OCI-LY7 (cell line): Measurements from ENCODE around the gene CHST8.

Experiments
- EZH2phosphoT487 ChIP-seq: fragments of 200-600 bp; sonication (generic); IDR thresholded peaks from 2 replicates; pipeline ENCODE4 v1.6.1; 2018; ENCODE audit warnings: low read depth, borderline replicate concordance, mild to moderate bottlenecking, mixed run types, antibody characterized with exemption, low read length, moderate library complexity, mixed read lengths
- TF ChIP-seq, protein P1 (sequence below): fragments of 200-600 bp; sonication (generic); conservative IDR thresholded peaks from 2 replicates; pipeline ENCODE4 v1.5.1; 2014; ENCODE audit warnings: mild to moderate bottlenecking, antibody characterized with exemption, low read length, moderate library complexity, mixed read lengths

GRCh38 chr19:33664744-33665143 is 43.0 kb downstream of the CHST8 start:
- TF ChIP-seq, protein P1, sequence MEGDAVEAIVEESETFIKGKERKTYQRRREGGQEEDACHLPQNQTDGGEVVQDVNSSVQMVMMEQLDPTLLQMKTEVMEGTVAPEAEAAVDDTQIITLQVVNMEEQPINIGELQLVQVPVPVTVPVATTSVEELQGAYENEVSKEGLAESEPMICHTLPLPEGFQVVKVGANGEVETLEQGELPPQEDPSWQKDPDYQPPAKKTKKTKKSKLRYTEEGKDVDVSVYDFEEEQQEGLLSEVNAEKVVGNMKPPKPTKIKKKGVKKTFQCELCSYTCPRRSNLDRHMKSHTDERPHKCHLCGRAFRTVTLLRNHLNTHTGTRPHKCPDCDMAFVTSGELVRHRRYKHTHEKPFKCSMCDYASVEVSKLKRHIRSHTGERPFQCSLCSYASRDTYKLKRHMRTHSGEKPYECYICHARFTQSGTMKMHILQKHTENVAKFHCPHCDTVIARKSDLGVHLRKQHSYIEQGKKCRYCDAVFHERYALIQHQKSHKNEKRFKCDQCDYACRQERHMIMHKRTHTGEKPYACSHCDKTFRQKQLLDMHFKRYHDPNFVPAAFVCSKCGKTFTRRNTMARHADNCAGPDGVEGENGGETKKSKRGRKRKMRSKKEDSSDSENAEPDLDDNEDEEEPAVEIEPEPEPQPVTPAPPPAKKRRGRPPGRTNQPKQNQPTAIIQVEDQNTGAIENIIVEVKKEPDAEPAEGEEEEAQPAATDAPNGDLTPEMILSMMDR: no peak
- TF ChIP-seq EZH2phosphoT487: no peak
